IMR-90 (cell line): ENCODE data around the gene CFHR3. TPM values are rescaled to one million over a fixed set of nuclear protein-coding genes. Genes with fewer than 3 reads are reported as not detected.
"Not testable (repeated sequence)": the region's sequence is repeated elsewhere in the genome, so short reads cannot be mapped to it uniquely, and the experiment has no call there.

Source experiments
- ATAC-seq: fragments of 200-7000 bp; cut with Tn5 transposase; 2 replicates; pipeline ENCODE4 v1.9.1; 2020; ENCODE audit warnings: low read depth, mild to moderate bottlenecking, moderate library complexity
- BruUV-seq: library from RNA; stranded (reverse); fragments of 400-500 nt; replicated peaks from 2 replicates; lab custom pipeline; 2021; lab: Mats Ljungman, UMichigan
- CTCF ChIA-PET: fragments of 300-600 bp; formaldehyde crosslinking; extraction: SDS; loops from one replicate; lab custom pipeline; 2021; ENCODE audit warnings: antibody characterized with exemption; lab: Yijun Ruan, JAX
- POLR2A ChIA-PET: fragments of 300-600 bp; sonication (Branson Sonifier 250); formaldehyde crosslinking; loops from one replicate; lab custom pipeline; 2022; ENCODE audit warnings: antibody characterized with exemption; ENCODE audit not compliant: unreplicated experiment; lab: Charles Lee
- DNase-seq: peaks from one replicate; pipeline ENCODE4 v3.0.0; 2013
- H2AFZ ChIP-seq: replicated peaks from 2 replicates; pipeline ENCODE3; 2013; ENCODE audit warnings: low read length, mild to moderate bottlenecking; ENCODE audit not compliant: poor library complexity
- H2AK5ac ChIP-seq: 2 replicates; pipeline ENCODE4 v1.6.1; 2013; ENCODE audit warnings: low read depth, low read length, inconsistent platforms
- H2AK9ac ChIP-seq: replicated peaks from 2 replicates; pipeline ENCODE3; 2013; ENCODE audit warnings: mild to moderate bottlenecking, low read depth, low read length, moderate library complexity; ENCODE audit not compliant: poor library complexity
- H2BK120ac ChIP-seq: 2 replicates; pipeline ENCODE4 v1.6.1; 2013; ENCODE audit warnings: low read depth, low read length, inconsistent platforms
- H2BK15ac ChIP-seq: 3 replicates; pipeline ENCODE4 v1.6.1; 2013; ENCODE audit warnings: low read depth, low read length, inconsistent platforms
- H2BK20ac ChIP-seq: 2 replicates; pipeline ENCODE4 v1.6.1; 2013; ENCODE audit warnings: low read depth, mild to moderate bottlenecking, inconsistent platforms, low read length, moderate library complexity
- H2BK5ac ChIP-seq: 2 replicates; pipeline ENCODE4 v1.6.1; 2013; ENCODE audit warnings: mild to moderate bottlenecking, low read depth, low read length, inconsistent platforms; ENCODE audit not compliant: poor library complexity, severe bottlenecking
- H3K14ac ChIP-seq: replicated peaks from 2 replicates; pipeline ENCODE4 v1.6.1; 2013; ENCODE audit warnings: low read depth, low read length, inconsistent platforms
- H3K18ac ChIP-seq: 2 replicates; pipeline ENCODE4 v1.6.1; 2013; ENCODE audit warnings: low read depth, low read length, control low read depth
- H3K23ac ChIP-seq: 2 replicates; pipeline ENCODE4 v1.6.1; 2013; ENCODE audit warnings: low read depth, low read length, inconsistent platforms
- H3K27ac ChIP-seq: 2 replicates; pipeline ENCODE4 v1.5.1; 2013; ENCODE audit warnings: mild to moderate bottlenecking, control low read depth, low read length; ENCODE audit not compliant: insufficient read depth
- H3K27me3 ChIP-seq: 2 replicates; pipeline ENCODE4 v1.6.1; 2013; ENCODE audit warnings: low read length; ENCODE audit not compliant: control insufficient read depth, insufficient read depth
- H3K36me3 ChIP-seq: 2 replicates; pipeline ENCODE4 v1.6.1; 2013; ENCODE audit warnings: low read length, mixed read lengths; ENCODE audit not compliant: control insufficient read depth, insufficient read depth
- H3K4ac ChIP-seq: 2 replicates; pipeline ENCODE4 v1.6.1; 2013; ENCODE audit warnings: low read depth, low read length, inconsistent platforms
- H3K4me1 ChIP-seq: 2 replicates; pipeline ENCODE4 v1.6.1; 2013; ENCODE audit warnings: low read length, mixed read lengths; ENCODE audit not compliant: control insufficient read depth, insufficient read depth
- H3K4me2 ChIP-seq: 2 replicates; pipeline ENCODE4 v1.6.1; 2013; ENCODE audit warnings: low read depth, mild to moderate bottlenecking, control low read depth, low read length, moderate library complexity
- H3K4me3 ChIP-seq: 2 replicates; pipeline ENCODE4 v1.5.1; 2013; ENCODE audit warnings: low read depth, mild to moderate bottlenecking, control low read depth, low read length, moderate library complexity; ENCODE audit not compliant: insufficient read depth
- H3K56ac ChIP-seq: 2 replicates; pipeline ENCODE4 v1.6.1; 2013; ENCODE audit warnings: low read length, inconsistent platforms; ENCODE audit not compliant: insufficient read depth; ENCODE audit errors: extremely low read depth
- H3K79me1 ChIP-seq, 2 experiments: 2 replicates each; pipeline ENCODE4 v1.6.1; 2013; ENCODE audit warnings: low read length in 2 of 2, inconsistent platforms in 1 of 2, low read depth in 1 of 2
- H3K9ac ChIP-seq: 2 replicates; pipeline ENCODE4 v1.6.1; 2013; ENCODE audit warnings: low read depth, low read length, control low read depth
- H3K9me1 ChIP-seq: 2 replicates; pipeline ENCODE4 v1.6.1; 2013; ENCODE audit warnings: low read length, inconsistent platforms; ENCODE audit not compliant: insufficient read depth
- H3K9me3 ChIP-seq: 2 replicates; pipeline ENCODE4 v1.6.1; 2013; ENCODE audit warnings: low read length; ENCODE audit not compliant: control insufficient read depth, insufficient read depth
- H4K20me1 ChIP-seq: 2 replicates; pipeline ENCODE4 v1.6.1; 2013; ENCODE audit warnings: low read length, inconsistent platforms; ENCODE audit not compliant: insufficient read depth
- H4K5ac ChIP-seq: 2 replicates; pipeline ENCODE4 v1.6.1; 2013; ENCODE audit warnings: mild to moderate bottlenecking, low read depth, low read length, control low read depth
- H4K8ac ChIP-seq, 2 experiments: 2 replicates each; pipeline ENCODE4 v1.6.1; 2013; ENCODE audit warnings: low read depth in 2 of 2, low read length in 2 of 2, control low read depth in 1 of 2, inconsistent platforms in 1 of 2
- H4K91ac ChIP-seq: 2 replicates; pipeline ENCODE4 v1.6.1; 2013; ENCODE audit warnings: low read depth, low read length, inconsistent platforms; ENCODE audit not compliant: insufficient read depth
- WGBS, 2 experiments: methylation state at CpG; one replicate each; pipeline versions ENCODE4 v1.1.5 to v1.1.7; 2013; ENCODE audit warnings: missing lambda C conversion rate in 2 of 2; ENCODE audit not compliant: insufficient read length in 1 of 2; ENCODE audit errors: extremely low coverage in 2 of 2; 5-methylcytosine and 5-hydroxymethylcytosine counted together
- dilution Hi-C: fragments of 300-500 bp; cut with HindIII; formaldehyde crosslinking; loops from one replicate; pipeline ENCODE4 v1.14.3; 2018; ENCODE audit warnings: low sequenced_read_pairs; ENCODE audit not compliant: unreplicated experiment
- in situ Hi-C: fragments of 300-500 bp; cut with MboI; formaldehyde crosslinking; loops from 3 replicates; pipeline ENCODE4 v1.14.3; 2019; ENCODE audit warnings: low sequenced_read_pairs, inconsistent platforms, mixed read lengths
- intact Hi-C: fragments of 100-400 bp; cut with micrococcal nuclease; formaldehyde crosslinking; loops from 2 replicates; pipeline ENCODE4 v1.10.0; 2022
- polyA plus RNA-seq, 3 experiments: library from polyadenylated mRNA; depleted of rRNA; stranded (reverse); fragments of >200 nt; gene quantifications; 2 replicates each; pipeline ENCODE4 v1.2.3, GENCODE V29; 2012; ENCODE audit warnings: low replicate concordance in 1 of 3
- total RNA-seq: library from RNA; depleted of rRNA; stranded (reverse); fragments of >200 nt; gene quantifications from 2 replicates; pipeline ENCODE4 v1.2.3, GENCODE V29; 2012

CFHR3 gene
- total and polyA plus RNA-seq, 2 of the 4 experiments (the other 2 are of a cell fraction), result not detected

GRCh38 chr1:196801920-196802319 lies 27.3 kb downstream of the CFHR3 start:
- H3K9me1 ChIP-seq, POLR2A ChIA-PET, H2BK20ac ChIP-seq, H4K8ac ChIP-seq, H2BK120ac ChIP-seq, BruUV-seq, H2AK9ac ChIP-seq, H3K14ac ChIP-seq, CTCF ChIA-PET, H2BK5ac ChIP-seq, H3K79me1 ChIP-seq, H3K27ac ChIP-seq, in situ Hi-C loops, H3K4me3 ChIP-seq, H3K9ac ChIP-seq, H4K5ac ChIP-seq, H2BK15ac ChIP-seq, H3K4ac ChIP-seq, H3K9me3 ChIP-seq, dilution Hi-C loops, H4K20me1 ChIP-seq, H3K27me3 ChIP-seq, H3K23ac ChIP-seq, H2AFZ ChIP-seq, H3K18ac ChIP-seq, H3K36me3 ChIP-seq, H4K91ac ChIP-seq, H2AK5ac ChIP-seq, H3K4me1 ChIP-seq, intact Hi-C loops, H3K4me2 ChIP-seq, H3K56ac ChIP-seq: not testable (repeated sequence)
- ATAC-seq (peak; percentile 90), DNase-seq (peak; percentile 7)
- no CpG with 5 or more reads among the region's 1 CpG for WGBS, 2 experiments
